HUES48 (cell line): Measurements from ENCODE around the gene UGDH.
A peak's percentile ranks its signal among the peaks of the same experiment; 100 is the strongest.

ENCODE experiments used
- H3K27ac ChIP-seq: one replicate; pipeline ENCODE4 v1.7.0; 2013; ENCODE audit warnings: low read depth, low read length, inconsistent platforms
- H3K27me3 ChIP-seq: 2 replicates; pipeline ENCODE4 v1.6.1; 2013; ENCODE audit warnings: mild to moderate bottlenecking, low read length; ENCODE audit not compliant: control insufficient read depth, insufficient read depth
- H3K36me3 ChIP-seq: 2 replicates; pipeline ENCODE4 v1.6.1; 2013; ENCODE audit warnings: low read length; ENCODE audit not compliant: control insufficient read depth, insufficient read depth
- H3K4me1 ChIP-seq: 2 replicates; pipeline ENCODE4 v1.6.1; 2013; ENCODE audit warnings: mild to moderate bottlenecking, low read length; ENCODE audit not compliant: control insufficient read depth, insufficient read depth
- H3K4me3 ChIP-seq: 2 replicates; pipeline ENCODE4 v1.5.1; 2013; ENCODE audit warnings: mild to moderate bottlenecking, low read depth, low read length
- H3K9ac ChIP-seq: 2 replicates; pipeline ENCODE4 v1.6.1; 2013; ENCODE audit warnings: mild to moderate bottlenecking, low read depth, low read length, moderate library complexity
- H3K9me3 ChIP-seq: 2 replicates; pipeline ENCODE4 v1.6.1; 2013; ENCODE audit warnings: low read length; ENCODE audit not compliant: control insufficient read depth, insufficient read depth

UGDH gene

GRCh38 chr4:39494354-39494753 is 32.9 kb downstream of the UGDH start:
- H3K27me3 ChIP-seq, result no peaks in the 10 kb centered on the region
- peaks cover 14% of the 10 kb centered on the region for H3K36me3 ChIP-seq
- no peak overlapping the region for H3K4me3 ChIP-seq
- H3K4me1 ChIP-seq, result no peaks in the 10 kb centered on the region
- H3K9ac ChIP-seq, result no peak overlapping the region
- no peak overlapping the region for H3K27ac ChIP-seq
- no peaks in the 10 kb centered on the region for H3K9me3 ChIP-seq

GRCh38 chr4:39490322-39490721 is 36.9 kb downstream of the UGDH start:
- H3K27me3 ChIP-seq, result no peaks in the 10 kb centered on the region
- no peaks in the 10 kb centered on the region for H3K9me3 ChIP-seq
- H3K27ac ChIP-seq, result no peak overlapping the region
- H3K9ac ChIP-seq, result no peak overlapping the region
- H3K4me1 ChIP-seq, result no peaks in the 10 kb centered on the region
- H3K36me3 ChIP-seq, result no peaks in the 10 kb centered on the region
- H3K4me3 ChIP-seq, result no peak overlapping the region

- Histone ChIP-seq H3K9ac (no peak overlapping the region), H3K9me3 (no peaks in the 10 kb centered on the region), H3K4me3 (no peak overlapping the region), H3K4me1 (no peaks in the 10 kb centered on the region), H3K27ac (no peak overlapping the region), H3K27me3 (no peaks in the 10 kb centered on the region), H3K36me3 (no peaks in the 10 kb centered on the region)
These were observed 40.9 kb downstream of the UGDH start for GRCh38 chr4:39486221-39486804.

GRCh38 chr4:39484582-39485272 is 42.5 kb downstream of the UGDH start:
- no peak overlapping the region for H3K27ac ChIP-seq
- no peak overlapping the region for H3K9ac ChIP-seq
- H3K4me3 ChIP-seq, result no peak overlapping the region
- no peaks in the 10 kb centered on the region for H3K9me3 ChIP-seq
- H3K27me3 ChIP-seq, result no peaks in the 10 kb centered on the region
- no peaks in the 10 kb centered on the region for H3K4me1 ChIP-seq
- no peaks in the 10 kb centered on the region for H3K36me3 ChIP-seq

GRCh38 chr4:39480902-39481695 is 46.1 kb downstream of the UGDH start:
- H3K27me3 ChIP-seq, result no peaks in the 10 kb centered on the region
- no peaks in the 10 kb centered on the region for H3K4me1 ChIP-seq
- H3K27ac ChIP-seq, result no peak overlapping the region
- H3K36me3 ChIP-seq, result peaks cover 14% of the 10 kb centered on the region
- H3K4me3 ChIP-seq, result no peak overlapping the region
- H3K9me3 ChIP-seq, result no peaks in the 10 kb centered on the region
- no peak overlapping the region for H3K9ac ChIP-seq

GRCh38 chr4:39480251-39480650 is 47.0 kb downstream of the UGDH start:
- Histone ChIP-seq H3K36me3 (peaks cover 17% of the 10 kb centered on the region), H3K4me3 (no peak overlapping the region), H3K27me3 (no peaks in the 10 kb centered on the region), H3K9me3 (no peaks in the 10 kb centered on the region), H3K27ac (no peak overlapping the region), H3K4me1 (no peaks in the 10 kb centered on the region), H3K9ac (no peak overlapping the region)

GRCh38 chr4:39476187-39476895 is 50.9 kb downstream of the UGDH start:
- Histone ChIP-seq H3K36me3 (peaks cover 41% of the 10 kb centered on the region), H3K9ac (no peak overlapping the region), H3K27me3 (no peaks in the 10 kb centered on the region), H3K27ac (no peak overlapping the region), H3K9me3 (no peaks in the 10 kb centered on the region), H3K4me3 (no peak overlapping the region), H3K4me1 (no peaks in the 10 kb centered on the region)

- no peak overlapping the region for H3K4me3 ChIP-seq
- no peak overlapping the region for H3K9ac ChIP-seq
- peaks cover 67% of the 10 kb centered on the region for H3K36me3 ChIP-seq
- no peaks in the 10 kb centered on the region for H3K9me3 ChIP-seq
- no peak overlapping the region for H3K27ac ChIP-seq
- H3K4me1 ChIP-seq, result no peaks in the 10 kb centered on the region
- H3K27me3 ChIP-seq, result no peaks in the 10 kb centered on the region
These were observed 54.8 kb downstream of the UGDH start for GRCh38 chr4:39472396-39472795.

GRCh38 chr4:39470402-39470801 is 56.8 kb downstream of the UGDH start:
- Histone ChIP-seq H3K9ac (no peak overlapping the region), H3K36me3 (peaks cover 70% of the 10 kb centered on the region), H3K9me3 (no peaks in the 10 kb centered on the region), H3K4me3 (no peak overlapping the region), H3K27me3 (no peaks in the 10 kb centered on the region), H3K27ac (no peak overlapping the region), H3K4me1 (no peaks in the 10 kb centered on the region)

- peaks cover 78% of the 10 kb centered on the region for H3K36me3 ChIP-seq
- H3K4me1 ChIP-seq, result no peaks in the 10 kb centered on the region
- no peaks in the 10 kb centered on the region for H3K27me3 ChIP-seq
- H3K27ac ChIP-seq, result peak overlapping the region; percentile 59
- H3K9ac ChIP-seq, result no peak overlapping the region
- H3K4me3 ChIP-seq, result no peak overlapping the region
- no peaks in the 10 kb centered on the region for H3K9me3 ChIP-seq
These were observed 57.7 kb downstream of the UGDH start for GRCh38 chr4:39469429-39470077.
